CD4-positive, alpha-beta T cell (primary cell): Measurements from ENCODE around the gene LRG1. TPM values are rescaled to one million over a fixed set of nuclear protein-coding genes. Genes with fewer than 3 reads are reported as not detected.

Source experiments
- ATAC-seq: fragments of 200-7000 bp; cut with Tn5 transposase; one replicate; pipeline ENCODE4 v1.10.0; 2022; ENCODE audit warnings: mild to moderate bottlenecking; ENCODE audit not compliant: poor library complexity
- CTCF ChIA-PET: fragments of 350-600 bp; sonication (Branson Sonifier 250); formaldehyde crosslinking; loops from one replicate; lab custom pipeline; 2021; ENCODE audit warnings: antibody characterized with exemption, inconsistent platforms; lab: Charles Lee
- POLR2A ChIA-PET: fragments of 350-600 bp; sonication (Branson Sonifier 250); formaldehyde crosslinking; loops from one replicate; lab custom pipeline; 2021; ENCODE audit warnings: antibody characterized with exemption, inconsistent platforms; lab: Charles Lee
- DNase-seq, 14 experiments: peaks; one replicate each; pipeline ENCODE4 v3.0.0-alpha.2; 2013 to 2020; ENCODE audit warnings: mixed read lengths in 2 of 14
- H3K27ac ChIP-seq, 2 donors: one replicate each; pipeline versions ENCODE4 v1.5.1 to v1.7.0; 2013; ENCODE audit warnings: low read length in 2 of 2, low read depth in 1 of 2, mild to moderate bottlenecking in 1 of 2
- H3K27me3 ChIP-seq, 2 experiments: 1 replicate in 1 of 2; 2 replicates in 1 of 2; pipeline versions ENCODE4 v1.6.1 to v1.7.0; 2013; ENCODE audit warnings: low read length in 2 of 2, control low read depth in 1 of 2, mild to moderate bottlenecking in 1 of 2, moderate library complexity in 1 of 2; ENCODE audit not compliant: insufficient read depth in 2 of 2, control insufficient read depth in 1 of 2
- H3K36me3 ChIP-seq: one replicate; pipeline ENCODE4 v1.6.1; 2013; ENCODE audit warnings: low read length, control low read depth; ENCODE audit not compliant: insufficient read depth
- H3K4me1 ChIP-seq: one replicate; pipeline ENCODE4 v1.6.1; 2013; ENCODE audit warnings: low read length, control low read depth; ENCODE audit not compliant: insufficient read depth
- H3K4me3 ChIP-seq: one replicate; pipeline ENCODE4 v1.5.1; 2013; ENCODE audit warnings: mild to moderate bottlenecking, low read length, moderate library complexity
- H3K9me3 ChIP-seq, 2 experiments: 1 replicate in 1 of 2; 2 replicates in 1 of 2; pipeline versions ENCODE4 v1.6.1 to v1.7.0; 2013; ENCODE audit warnings: low read length in 2 of 2, mild to moderate bottlenecking in 2 of 2, control low read depth in 1 of 2, moderate library complexity in 1 of 2; ENCODE audit not compliant: control insufficient read depth in 1 of 2, insufficient read depth in 1 of 2
- H3K27ac Mint-ChIP-seq: one replicate; pipeline ENCODE4 v1.8.0; 2020; ENCODE audit warnings: mixed read lengths
- H3K27me3 Mint-ChIP-seq: one replicate; pipeline ENCODE4 v1.8.0; 2021; ENCODE audit warnings: mixed read lengths
- H3K36me3 Mint-ChIP-seq: one replicate; pipeline ENCODE4 v1.8.0; 2021; ENCODE audit warnings: low read depth, mixed read lengths
- H3K4me1 Mint-ChIP-seq: one replicate; pipeline ENCODE4 v1.8.0; 2021; ENCODE audit warnings: low read depth, mixed read lengths
- H3K4me3 Mint-ChIP-seq: one replicate; pipeline ENCODE4 v1.8.0; 2020; ENCODE audit warnings: mild to moderate bottlenecking, mixed read lengths
- H3K9me3 Mint-ChIP-seq: one replicate; pipeline ENCODE4 v1.8.0; 2020; ENCODE audit warnings: mixed read lengths
- intact Hi-C, 2 experiments: fragments of 100-400 bp; cut with DNase I in 1 of 2; cut with micrococcal nuclease in 1 of 2; formaldehyde crosslinking; loops; one replicate each; pipeline versions ENCODE4 v1.15.1 to v1.9.0; 2023 to 2025; cut with DNase I, micrococcal nuclease
- total RNA-seq, 174 experiments: library from RNA in 2 of 174; stranded (reverse) in 2 of 174; gene quantifications; one replicate each; pipeline ENCODE4 v1.2.3 and lab custom pipeline; 2021 to 2026
- TF ChIP-seq, protein P1 (sequence below): fragments of 200-600 bp; IDR thresholded peaks from one replicate; pipeline ENCODE4 v1.8.0; 2022; ENCODE audit warnings: antibody characterized with exemption, mild to moderate bottlenecking

LRG1 gene
- total RNA-seq, 2 experiments from 2014 or later: not detected

DNA sequence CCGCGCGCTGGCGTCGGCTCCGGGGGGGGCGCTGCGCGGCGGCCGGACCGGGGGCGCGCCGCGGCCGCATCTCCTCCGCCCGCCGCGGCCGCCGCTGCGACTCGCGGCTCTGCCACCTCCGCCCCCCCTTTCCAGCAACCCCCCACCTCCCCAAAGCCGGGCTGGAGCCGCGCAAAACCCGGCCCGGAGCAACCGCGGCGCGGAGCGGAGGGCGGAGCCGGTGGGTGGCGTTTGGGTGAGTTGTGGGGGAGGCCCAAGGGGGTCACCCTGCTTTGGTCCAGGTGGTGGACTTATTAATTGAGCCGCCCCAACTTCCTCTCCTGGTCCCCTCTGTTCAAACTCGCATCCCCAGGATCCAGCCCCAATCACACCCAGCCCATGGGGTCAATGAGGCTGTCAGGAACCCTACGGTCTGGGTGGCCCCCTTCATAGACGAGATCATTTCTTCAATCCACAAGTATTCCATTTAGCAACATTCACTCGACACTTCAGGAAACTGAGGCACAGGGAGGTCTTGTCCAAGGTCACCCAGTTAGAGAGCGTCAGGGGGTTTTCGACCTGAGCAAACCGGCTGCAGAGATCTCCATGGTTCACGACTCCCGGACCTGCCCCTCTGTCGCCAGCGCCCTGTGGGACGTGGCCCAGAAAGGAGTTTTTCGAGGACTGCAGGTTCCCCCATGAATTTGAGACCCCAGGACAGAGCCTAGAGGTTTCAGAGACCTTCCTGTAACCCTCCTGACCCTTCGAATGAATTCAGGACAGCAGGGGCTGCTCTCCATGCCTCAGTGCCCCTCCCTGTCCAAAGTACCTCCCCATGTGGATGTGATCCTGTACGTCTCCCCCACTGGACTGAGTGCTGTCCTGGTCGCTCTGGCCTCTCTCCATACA lies 42.1 kb upstream of the LRG1 start:
- Histone ChIP-seq H3K36me3 (no peaks in the 10 kb centered on the region), H3K4me3 (no peak overlapping the region), H3K4me1 (peaks cover 16% of the 10 kb centered on the region), H3K27ac (no peak overlapping the region), H3K9me3 (peaks cover 0 to 21% of the 10 kb centered on the region in 2 experiments), H3K27me3 (peaks cover 63 to 89% of the 10 kb centered on the region in 2 experiments)
- CTCF ChIA-PET: no interaction called here
- H3K9me3 Mint-ChIP-seq: no peaks in the 10 kb centered on the region
- no peaks in the 10 kb centered on the region for H3K36me3 Mint-ChIP-seq
- no peak overlapping the region for H3K27ac Mint-ChIP-seq
- TF ChIP-seq, protein P1, sequence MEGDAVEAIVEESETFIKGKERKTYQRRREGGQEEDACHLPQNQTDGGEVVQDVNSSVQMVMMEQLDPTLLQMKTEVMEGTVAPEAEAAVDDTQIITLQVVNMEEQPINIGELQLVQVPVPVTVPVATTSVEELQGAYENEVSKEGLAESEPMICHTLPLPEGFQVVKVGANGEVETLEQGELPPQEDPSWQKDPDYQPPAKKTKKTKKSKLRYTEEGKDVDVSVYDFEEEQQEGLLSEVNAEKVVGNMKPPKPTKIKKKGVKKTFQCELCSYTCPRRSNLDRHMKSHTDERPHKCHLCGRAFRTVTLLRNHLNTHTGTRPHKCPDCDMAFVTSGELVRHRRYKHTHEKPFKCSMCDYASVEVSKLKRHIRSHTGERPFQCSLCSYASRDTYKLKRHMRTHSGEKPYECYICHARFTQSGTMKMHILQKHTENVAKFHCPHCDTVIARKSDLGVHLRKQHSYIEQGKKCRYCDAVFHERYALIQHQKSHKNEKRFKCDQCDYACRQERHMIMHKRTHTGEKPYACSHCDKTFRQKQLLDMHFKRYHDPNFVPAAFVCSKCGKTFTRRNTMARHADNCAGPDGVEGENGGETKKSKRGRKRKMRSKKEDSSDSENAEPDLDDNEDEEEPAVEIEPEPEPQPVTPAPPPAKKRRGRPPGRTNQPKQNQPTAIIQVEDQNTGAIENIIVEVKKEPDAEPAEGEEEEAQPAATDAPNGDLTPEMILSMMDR: no peak
- no peak for ATAC-seq
- DNase-seq: no peak
- POLR2A ChIA-PET: no interaction called here
- H3K4me3 Mint-ChIP-seq: peak overlapping the region; percentile 69
- H3K27me3 Mint-ChIP-seq: peaks cover 68% of the 10 kb centered on the region
- intact Hi-C loops: no loop called here
- H3K4me1 Mint-ChIP-seq: peaks cover 17% of the 10 kb centered on the region

DNA sequence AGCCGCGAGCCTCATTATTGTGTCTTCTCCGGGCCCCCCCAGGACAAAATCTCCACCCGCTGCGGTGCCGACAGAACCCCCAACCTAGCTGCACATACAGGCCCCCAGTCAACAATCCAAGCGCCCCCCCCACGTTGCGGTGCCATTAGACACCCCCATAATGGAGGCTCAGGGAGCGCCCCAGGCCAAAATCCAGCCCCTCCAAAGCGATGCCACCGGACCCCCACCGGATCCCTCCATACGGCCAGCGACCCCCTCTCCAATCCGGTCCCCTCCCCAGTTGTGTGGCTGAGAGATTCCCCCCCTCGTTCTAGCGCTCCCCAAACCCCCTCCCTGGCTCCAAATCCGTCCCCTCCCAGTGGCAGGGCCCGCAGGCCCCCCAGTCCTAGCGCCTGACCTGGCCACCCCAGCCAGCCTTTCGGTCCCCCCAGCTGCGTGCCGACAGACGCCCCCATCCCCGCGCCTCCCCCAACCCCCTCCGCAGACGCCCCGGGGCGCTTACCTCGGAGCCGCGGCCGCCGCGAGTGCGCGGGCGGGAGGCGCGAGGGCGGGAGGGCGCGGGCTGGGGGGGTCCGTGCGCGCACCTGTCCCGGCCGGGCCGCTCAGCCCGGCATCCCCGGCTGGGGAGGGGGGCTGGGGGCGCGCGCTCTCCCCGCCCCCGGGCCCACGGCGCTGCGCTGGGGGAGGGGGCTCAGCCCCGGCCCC lies 41.3 kb upstream of the LRG1 start:
- Mint-ChIP-seq H3K36me3 (no peaks in the 10 kb centered on the region), H3K4me1 (peaks cover 16% of the 10 kb centered on the region), H3K4me3 (no peak overlapping the region), H3K27me3 (peaks cover 71% of the 10 kb centered on the region), H3K27ac (no peak overlapping the region), H3K9me3 (no peaks in the 10 kb centered on the region)
- no peak for ATAC-seq
- H3K27me3 ChIP-seq: peaks cover 62 to 87% of the 10 kb centered on the region in 2 experiments
- H3K4me3 ChIP-seq: no peak overlapping the region
- POLR2A ChIA-PET: no interaction called here
- peaks cover 0 to 24% of the 10 kb centered on the region in 2 experiments for H3K9me3 ChIP-seq
- DNase-seq: no peak
- peaks cover 16% of the 10 kb centered on the region for H3K4me1 ChIP-seq
- intact Hi-C loops: no loop called here
- no peaks in the 10 kb centered on the region for H3K36me3 ChIP-seq
- TF ChIP-seq, protein P1: no peak
- H3K27ac ChIP-seq: no peak overlapping the region
- CTCF ChIA-PET: interaction anchor here (1.6 kb wide), 1 partner anchor 55 kb away, joined by 6 read pairs; no protein-coding TSS in a partner anchor

DNA sequence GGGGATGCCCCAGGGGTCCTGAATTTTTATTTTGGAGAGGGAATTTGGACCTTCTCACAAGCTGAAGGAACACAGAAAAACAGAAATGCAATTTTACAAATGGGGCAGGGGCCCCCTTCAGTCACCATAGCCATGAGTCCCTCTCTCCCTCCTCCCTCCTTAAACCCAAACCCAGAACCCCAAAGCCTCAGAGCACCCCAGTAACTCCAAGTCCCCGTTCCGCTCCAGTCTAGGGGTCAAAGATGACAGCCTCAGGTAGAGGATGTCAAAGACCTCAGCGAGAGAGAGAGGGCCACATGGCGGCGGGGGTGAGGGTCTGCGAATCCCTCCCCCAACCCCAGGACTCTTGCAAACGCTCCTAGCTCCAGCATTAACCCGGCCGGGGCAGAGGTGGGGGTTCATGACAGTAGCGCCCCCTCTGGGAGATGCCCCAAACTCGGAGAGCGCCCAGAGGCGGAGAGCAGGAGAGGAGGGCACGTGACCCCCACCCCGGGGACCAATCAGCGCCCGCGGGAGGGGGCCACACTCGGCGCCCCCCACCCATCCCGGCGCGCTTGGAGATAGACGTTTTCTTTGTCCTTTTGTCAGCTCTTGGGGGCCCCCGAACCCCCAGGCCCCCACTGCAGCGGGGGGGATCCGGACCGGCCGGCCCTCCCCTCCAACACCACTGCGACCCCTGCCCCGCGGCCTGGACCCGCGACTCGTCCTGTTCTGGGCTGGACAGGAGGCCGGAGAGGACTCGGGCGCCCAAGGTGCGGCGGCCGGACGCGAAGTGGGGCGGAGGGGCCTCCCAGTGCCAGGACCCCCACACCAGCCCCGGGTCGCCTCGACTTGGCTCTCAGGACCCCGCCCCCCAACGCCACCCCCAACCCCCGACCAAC lies 40.4 kb upstream of the LRG1 start:
- POLR2A ChIA-PET: no interaction called here
- Histone ChIP-seq H3K36me3 (no peaks in the 10 kb centered on the region), H3K4me3 (no peak overlapping the region), H3K9me3 (peaks cover 0 to 32% of the 10 kb centered on the region in 2 experiments), H3K27ac (no peak overlapping the region), H3K27me3 (peaks cover 62 to 85% of the 10 kb centered on the region in 2 experiments), H3K4me1 (peaks cover 16% of the 10 kb centered on the region)
- Mint-ChIP-seq H3K9me3 (no peaks in the 10 kb centered on the region), H3K4me1 (peaks cover 11% of the 10 kb centered on the region), H3K27me3 (peaks cover 71% of the 10 kb centered on the region), H3K27ac (no peak overlapping the region), H3K4me3 (no peak overlapping the region), H3K36me3 (no peaks in the 10 kb centered on the region)
- CTCF ChIA-PET: interaction anchor here (1.6 kb wide), 1 partner anchor 56 kb away, joined by 6 read pairs; no protein-coding TSS in a partner anchor
- DNase-seq (no peak), ATAC-seq (no peak)
- intact Hi-C loops: no loop called here
- TF ChIP-seq, protein P1: no peak
